Body of pancreas (tissue), 4 donors: ENCODE data around the gene ACVR1B. TPM values are rescaled to one million over a fixed set of nuclear protein-coding genes. Genes with fewer than 3 reads are reported as not detected.

Experiments used
- ATAC-seq: fragments of 150-250 bp; one replicate; pipeline ENCODE4 v1.9.1; 2016
- DNase-seq, 4 donors: peaks; one replicate each; pipeline ENCODE4 v3.0.0-alpha.2; 2019
- H3K27ac ChIP-seq, 4 donors: fragments of 200-600 bp; sonication (generic); 1 replicate in 3 of 4; 2 replicates in 1 of 4; pipeline versions ENCODE4 v1.5.1 to v1.6.1; 2016 to 2019; ENCODE audit warnings: mild to moderate bottlenecking in 1 of 4, mixed read lengths in 1 of 4, moderate library complexity in 1 of 4
- H3K27me3 ChIP-seq, 2 donors: fragments of 200-600 bp; sonication (generic); one replicate each; pipeline ENCODE4 v1.6.0; 2016; ENCODE audit warnings: mild to moderate bottlenecking in 1 of 2
- H3K36me3 ChIP-seq, 2 donors: fragments of 200-600 bp; sonication (generic); replicated peaks in 1 of 2; 2 replicates each; pipeline ENCODE4 v1.5.1; 2016; ENCODE audit warnings: low read depth in 2 of 2; ENCODE audit not compliant: insufficient read depth in 1 of 2
- H3K4me1 ChIP-seq: fragments of 200-600 bp; sonication (generic); one replicate; pipeline ENCODE4 v1.6.0; 2016
- H3K4me3 ChIP-seq, 2 donors: fragments of 200-600 bp; sonication (generic); 1 replicate in 1 of 2; 2 replicates in 1 of 2; pipeline ENCODE4 v1.5.1; 2016 to 2019
- H3K9me3 ChIP-seq, 3 donors: fragments of 200-600 bp; sonication (generic); 1 replicate in 2 of 3; 2 replicates in 1 of 3; pipeline ENCODE4 v1.5.1; 2016
- CTCF ChIP-seq, 7 experiments: fragments of 450-650 bp in 4 of 7; fragments of 200-600 bp in 3 of 7; sonication (generic) in 3 of 7; IDR thresholded peaks; one replicate each; pipeline ENCODE4 v1.5.1; 2016 to 2019; ENCODE audit warnings: antibody characterized with exemption in 7 of 7
- POLR2A ChIP-seq, 3 donors: fragments of 450-650 bp; IDR thresholded peaks; one replicate each; pipeline ENCODE4 v1.6.1; 2016; ENCODE audit warnings: antibody characterized with exemption in 3 of 3, mild to moderate bottlenecking in 2 of 3
- WGBS, 2 donors: methylation state at CpG; one replicate each; pipeline ENCODE4 v1.1.5; 2017; 5-methylcytosine and 5-hydroxymethylcytosine counted together
- intact Hi-C: fragments of 100-400 bp; cut with DNase I; formaldehyde crosslinking; loops from one replicate; pipeline ENCODE4 v1.15.1; 2023
- total RNA-seq, 2 donors: library from RNA; depleted of rRNA; stranded (reverse); fragments of >200 nt; gene quantifications; one replicate each; pipeline ENCODE4 v1.1.0, GENCODE V29; 2016

ACVR1B gene
- total RNA-seq, 2 donors from 2014 or later: 19.8 to 21.8 TPM

- H3K27ac ChIP-seq: no peak overlapping the region
- H3K9me3 ChIP-seq: no peaks in the 10 kb centered on the region
- TF ChIP-seq POLR2A (IDR thresholded peaks at IDR 0.05) (no peak), CTCF (IDR thresholded peaks at IDR 0.05) (no peak)
- H3K36me3 ChIP-seq: no peaks in the 10 kb centered on the region
- 89 to 90% methylated on average over 6 of the region's 6 CpGs for WGBS, 2 donors
- H3K27me3 ChIP-seq: no peaks in the 10 kb centered on the region
- H3K4me1 ChIP-seq: peaks cover 4% of the 10 kb centered on the region
- intact Hi-C loops: no loop called here
- ATAC-seq (no peak), DNase-seq (no peak)
- H3K4me3 ChIP-seq: no peak overlapping the region
Observed at GRCh38 chr12:51948066-51948465, 3.4 kb upstream of the ACVR1B start.

GRCh38 chr12:51949342-51950030, 2.0 kb upstream of the ACVR1B start:
- H3K27me3 ChIP-seq: no peaks in the 10 kb centered on the region
- WGBS, 2 donors: 65 to 68% methylated on average over 6 of the region's 6 CpGs
- no peak overlapping the region for H3K4me3 ChIP-seq
- TF ChIP-seq POLR2A (IDR thresholded peaks at IDR 0.05) (no peak), CTCF (IDR thresholded peaks at IDR 0.05) (no peak)
- DNase-seq (no peak), ATAC-seq (no peak)
- no peak overlapping the region for H3K27ac ChIP-seq
- no peaks in the 10 kb centered on the region for H3K9me3 ChIP-seq
- H3K36me3 ChIP-seq: no peaks in the 10 kb centered on the region
- H3K4me1 ChIP-seq: peaks cover 18% of the 10 kb centered on the region
- intact Hi-C loops: no loop called here

GRCh38 chr12:51950682-51951198, 759 bp upstream of the ACVR1B start:
- Histone ChIP-seq H3K4me3 (no peak overlapping the region), H3K27ac (peak overlapping the region in 3 of 4 donors; percentile 64 to 76 (median 69)), H3K9me3 (no peaks in the 10 kb centered on the region), H3K4me1 (peaks cover 28% of the 10 kb centered on the region), H3K36me3 (no peaks in the 10 kb centered on the region), H3K27me3 (no peaks in the 10 kb centered on the region)
- intact Hi-C loops: no loop called here
- TF ChIP-seq CTCF (IDR thresholded peaks at IDR 0.05): no peak
- TF ChIP-seq POLR2A (IDR thresholded peaks at IDR 0.05): no peak
- no peak for DNase-seq
- WGBS, 2 donors: 1 to 2% methylated on average over 5 of the region's 5 CpGs
- ATAC-seq: no peak

- ATAC-seq (peak; percentile 5), DNase-seq (peak in 2 of 4 donors; percentile 22 to 25)
- no peak for TF ChIP-seq POLR2A (IDR thresholded peaks at IDR 0.05)
- TF ChIP-seq CTCF (IDR thresholded peaks at IDR 0.05): no peak
- intact Hi-C loops: no loop called here
- Histone ChIP-seq H3K4me1 (peaks cover 42% of the 10 kb centered on the region), H3K27me3 (no peaks in the 10 kb centered on the region), H3K9me3 (no peaks in the 10 kb centered on the region), H3K4me3 (peak overlapping the region; percentile 76 to 96), H3K36me3 (no peaks in the 10 kb centered on the region), H3K27ac (peak overlapping the region; percentile 86 to 98 (median 94))
- 0 to 1% methylated on average over 10 to 45 of the region's 50 CpGs for WGBS, 2 donors
Observed at GRCh38 chr12:51951843-51952722, 584 bp downstream of the ACVR1B start.
